AG04450 (cell line): ENCODE data around the gene PABPC4L. TPM values are rescaled to one million over a fixed set of nuclear protein-coding genes. Genes with fewer than 3 reads are reported as not detected.

Source experiments
- CTCF ChIA-PET: fragments of 300-600, 350-600 bp; formaldehyde crosslinking; extraction: SDS; loops from one replicate; lab custom pipeline; 2022; ENCODE audit warnings: antibody characterized with exemption, inconsistent platforms; lab: Charles Lee
- POLR2A ChIA-PET: fragments of 350-600 bp; formaldehyde crosslinking; extraction: SDS; loops from one replicate; lab custom pipeline; 2021; ENCODE audit warnings: antibody characterized with exemption, inconsistent platforms; lab: Yijun Ruan, JAX
- DNase-seq: peaks from one replicate; pipeline ENCODE4 v3.0.0-alpha.2; 2011; ENCODE audit warnings: low read depth, low spot score
- H3K27ac ChIP-seq: one replicate; pipeline ENCODE4 v1.5.1; 2012; ENCODE audit warnings: low read depth, low read length, control low read depth
- H3K27me3 ChIP-seq: one replicate; pipeline ENCODE4 v1.6.0; 2012; ENCODE audit warnings: low read length; ENCODE audit not compliant: control insufficient read depth, insufficient read depth
- H3K4me3 ChIP-seq: 2 replicates; pipeline ENCODE4 v1.5.1; 2011; ENCODE audit warnings: mild to moderate bottlenecking, low read depth, low read length, control low read depth
- H3K9me3 ChIP-seq: 2 replicates; pipeline ENCODE4 v1.5.1; 2012; ENCODE audit warnings: low read length; ENCODE audit not compliant: control insufficient read depth, insufficient read depth
- polyA plus RNA-seq: library from polyadenylated mRNA; depleted of rRNA; stranded (reverse); fragments of >200 nt; gene quantifications from 2 replicates; pipeline ENCODE4 v1.2.3, GENCODE V29; 2011
- TF ChIP-seq, protein P1 (sequence below): IDR thresholded peaks from 2 replicates; pipeline ENCODE4 v1.5.1; 2011; ENCODE audit warnings: low read depth, low read length, control low read depth, inconsistent platforms

The PABPC4L gene
- polyA plus RNA-seq, 1 experiment: 1.3 TPM

DNA sequence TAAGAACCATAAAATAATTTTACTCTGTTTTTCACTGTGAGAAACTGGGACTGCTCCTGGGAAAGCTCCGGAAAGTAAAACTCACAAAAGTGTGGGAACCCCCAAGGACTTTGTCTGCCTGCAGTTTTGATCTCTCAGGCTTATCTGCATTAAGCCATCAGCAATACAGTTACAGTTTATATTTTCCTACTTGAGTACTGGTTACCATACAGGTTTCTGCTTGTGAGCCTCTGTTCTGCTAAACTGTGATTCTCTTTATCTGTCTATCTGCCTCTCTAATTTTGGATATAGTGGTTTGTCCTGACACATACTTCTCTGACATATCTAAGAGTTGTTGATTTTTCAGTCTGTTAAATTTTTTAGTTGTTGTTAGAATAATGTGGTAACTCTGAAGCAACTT, 11.6 kb downstream of the PABPC4L start:
- no peak for DNase-seq
- H3K9me3 ChIP-seq: no peaks in the 10 kb centered on the region
- no peaks in the 10 kb centered on the region for H3K27me3 ChIP-seq
- TF ChIP-seq, protein P1, sequence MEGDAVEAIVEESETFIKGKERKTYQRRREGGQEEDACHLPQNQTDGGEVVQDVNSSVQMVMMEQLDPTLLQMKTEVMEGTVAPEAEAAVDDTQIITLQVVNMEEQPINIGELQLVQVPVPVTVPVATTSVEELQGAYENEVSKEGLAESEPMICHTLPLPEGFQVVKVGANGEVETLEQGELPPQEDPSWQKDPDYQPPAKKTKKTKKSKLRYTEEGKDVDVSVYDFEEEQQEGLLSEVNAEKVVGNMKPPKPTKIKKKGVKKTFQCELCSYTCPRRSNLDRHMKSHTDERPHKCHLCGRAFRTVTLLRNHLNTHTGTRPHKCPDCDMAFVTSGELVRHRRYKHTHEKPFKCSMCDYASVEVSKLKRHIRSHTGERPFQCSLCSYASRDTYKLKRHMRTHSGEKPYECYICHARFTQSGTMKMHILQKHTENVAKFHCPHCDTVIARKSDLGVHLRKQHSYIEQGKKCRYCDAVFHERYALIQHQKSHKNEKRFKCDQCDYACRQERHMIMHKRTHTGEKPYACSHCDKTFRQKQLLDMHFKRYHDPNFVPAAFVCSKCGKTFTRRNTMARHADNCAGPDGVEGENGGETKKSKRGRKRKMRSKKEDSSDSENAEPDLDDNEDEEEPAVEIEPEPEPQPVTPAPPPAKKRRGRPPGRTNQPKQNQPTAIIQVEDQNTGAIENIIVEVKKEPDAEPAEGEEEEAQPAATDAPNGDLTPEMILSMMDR: no peak
- ChIA-PET POLR2A (no interaction called here), CTCF (no interaction called here)
- H3K4me3 ChIP-seq: no peak overlapping the region
- H3K27ac ChIP-seq: no peak overlapping the region

DNA sequence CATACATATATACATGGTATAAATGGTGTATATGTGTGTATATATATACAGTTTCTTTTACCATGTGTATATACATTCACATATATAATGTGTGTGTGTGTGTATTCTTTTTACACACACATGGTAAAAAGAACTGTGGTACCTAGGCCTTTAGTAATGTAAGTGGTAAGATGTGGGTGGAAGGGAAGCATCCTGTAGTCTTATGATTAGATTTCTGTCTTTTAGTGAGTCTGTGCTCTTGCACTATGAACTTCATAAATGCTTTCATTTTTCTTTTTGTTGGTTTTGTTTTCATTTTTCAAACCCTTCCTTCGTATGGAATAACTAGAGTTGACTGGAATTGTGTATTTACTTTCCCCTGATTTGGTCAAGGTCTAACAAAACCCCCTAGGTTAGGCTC, 12.1 kb downstream of the PABPC4L start:
- TF ChIP-seq, protein P1: no peak
- no peak overlapping the region for H3K4me3 ChIP-seq
- POLR2A ChIA-PET: no interaction called here
- DNase-seq: no peak
- no peaks in the 10 kb centered on the region for H3K27me3 ChIP-seq
- CTCF ChIA-PET: no interaction called here
- no peak overlapping the region for H3K27ac ChIP-seq
- H3K9me3 ChIP-seq: no peaks in the 10 kb centered on the region

DNA sequence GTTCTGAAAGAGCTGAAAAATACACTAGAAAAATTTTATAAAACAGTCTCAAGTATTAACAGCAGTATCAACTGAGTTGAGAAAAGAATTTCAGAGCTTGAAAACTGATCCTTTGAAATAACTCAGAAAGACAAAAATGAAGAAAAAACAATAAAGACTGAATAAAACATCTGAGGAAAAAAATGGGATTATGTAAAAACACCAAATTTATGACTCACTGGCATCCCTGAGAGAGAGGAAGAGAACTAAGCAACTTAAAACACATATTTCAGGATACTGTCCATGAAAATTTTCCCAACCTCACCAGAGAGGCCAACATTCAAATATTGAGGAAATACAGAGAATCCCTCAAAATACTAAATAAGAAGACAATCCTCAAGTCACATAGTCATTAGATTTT, 22.9 kb downstream of the PABPC4L start:
- TF ChIP-seq, protein P1: no peak
- ChIA-PET CTCF (no interaction called here), POLR2A (no interaction called here)
- H3K27me3 ChIP-seq: no peaks in the 10 kb centered on the region
- no peak for DNase-seq
- no peak overlapping the region for H3K4me3 ChIP-seq
- H3K27ac ChIP-seq: no peak overlapping the region
- H3K9me3 ChIP-seq: no peaks in the 10 kb centered on the region

DNA sequence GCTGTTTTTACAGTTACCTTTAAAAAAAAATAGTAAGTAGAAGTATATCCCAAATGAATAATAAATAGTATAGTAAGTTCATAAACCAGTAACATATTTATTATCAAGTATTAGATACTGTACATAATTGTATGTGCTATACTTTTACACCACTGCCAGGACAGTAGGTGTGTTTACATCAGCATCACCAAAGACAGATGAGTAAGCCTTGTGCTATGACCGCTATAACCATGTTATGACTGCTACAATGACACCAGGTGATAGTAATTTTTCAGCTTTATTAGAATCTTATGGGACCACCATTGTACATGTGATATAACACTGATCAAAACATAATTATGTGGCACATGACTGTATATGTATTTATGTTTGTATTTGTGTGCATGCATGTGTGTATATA, 27.3 kb downstream of the PABPC4L start:
- POLR2A ChIA-PET: no interaction called here
- Histone ChIP-seq H3K27ac (no peak overlapping the region), H3K9me3 (no peaks in the 10 kb centered on the region), H3K27me3 (no peaks in the 10 kb centered on the region), H3K4me3 (no peak overlapping the region)
- TF ChIP-seq, protein P1: no peak
- DNase-seq: no peak
- CTCF ChIA-PET: no interaction called here

DNA sequence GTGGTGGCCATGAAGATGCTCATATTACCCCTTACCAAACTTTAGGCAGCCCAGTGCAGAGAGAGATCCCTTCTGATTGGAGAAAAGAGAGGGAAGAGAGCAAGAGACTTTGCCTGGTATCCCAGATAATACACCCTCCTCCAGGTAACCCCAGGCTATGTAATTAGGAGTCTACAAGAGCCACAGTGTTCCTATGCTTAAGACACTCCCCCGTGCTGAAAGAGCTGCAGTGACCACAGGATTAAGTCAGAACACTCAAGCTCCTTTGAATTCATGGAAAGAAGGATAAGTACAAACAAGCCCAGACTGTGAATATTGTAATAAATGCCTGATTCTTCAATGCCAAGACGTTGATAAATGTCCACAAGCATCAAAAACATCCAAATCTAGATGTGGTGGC, 41.4 kb downstream of the PABPC4L start:
- Histone ChIP-seq H3K27me3 (no peaks in the 10 kb centered on the region), H3K9me3 (no peaks in the 10 kb centered on the region), H3K27ac (no peak overlapping the region), H3K4me3 (no peak overlapping the region)
- ChIA-PET POLR2A (no interaction called here), CTCF (no interaction called here)
- DNase-seq: no peak
- TF ChIP-seq, protein P1: no peak
